ENCODE measurements around the gene PSMG3. TPM values are rescaled to one million over a fixed set of nuclear protein-coding genes. Genes with fewer than 3 reads are reported as not detected.

Gene PSMG3
- total RNA-seq, 1 experiment from 2014 or later: 33.3 TPM

GRCh38 chr7:1533547-1534329 is 36.1 kb downstream of the PSMG3 start:
- POLR2A ChIA-PET: interaction anchor here (0.9 kb wide), 1 partner anchor 24 kb away, joined by 3 read pairs; no protein-coding TSS in a partner anchor
- H3K4me3 Mint-ChIP-seq: no peak overlapping the region
- no peaks in the 10 kb centered on the region for H3K27me3 Mint-ChIP-seq (ENCODE audit: low read depth)

More at GRCh38 chr7:1533547-1534329, 36.1 kb downstream of the PSMG3 start:
- H3K9me3 Mint-ChIP-seq: no peaks in the 10 kb centered on the region
- CTCF ChIA-PET: interaction anchor here (1.2 to 2.4 kb wide), 3 partner anchors 14 to 29 kb away, joined by 4 to 9 read pairs (median 7); partner anchors contain the start of gene TMEM184A
- ATAC-seq (no peak), DNase-seq (ENCODE audit: low spot score) (no peak)
- no peak for TF ChIP-seq PRDM15 (CRISPR knock-in tag; IDR thresholded peaks at IDR 0.05)
- no peak for TF ChIP-seq HMGA2 (CRISPR knock-in tag; IDR thresholded peaks at IDR 0.05)
- no peak for TF ChIP-seq ZSCAN18 (CRISPR knock-in tag; IDR thresholded peaks at IDR 0.05)
- TF ChIP-seq NFYB (CRISPR knock-in tag; conservative IDR thresholded peaks at IDR 0.05; ENCODE audit: low read depth): no peak
- TF ChIP-seq AFF4 (CRISPR knock-in tag; IDR thresholded peaks at IDR 0.05; ENCODE audit: borderline replicate concordance): no peak
- no peak for TF ChIP-seq HMGXB4 (CRISPR knock-in tag; IDR thresholded peaks at IDR 0.05)
- no peak for TF ChIP-seq RELA (CRISPR knock-in tag; IDR thresholded peaks at IDR 0.05; ENCODE audit: borderline replicate concordance)
- no peak for TF ChIP-seq TP53 (CRISPR knock-in tag; IDR thresholded peaks at IDR 0.05)
- no peak for TF ChIP-seq SMAD4 (CRISPR knock-in tag; IDR thresholded peaks at IDR 0.05)
- no peak for TF ChIP-seq E2F4 (CRISPR knock-in tag; IDR thresholded peaks at IDR 0.05; ENCODE audit: borderline replicate concordance, low read depth)
- TF ChIP-seq ZNF263 (CRISPR knock-in tag; IDR thresholded peaks at IDR 0.05; ENCODE audit: low read depth): no peak
- no peak for TF ChIP-seq ETV6 (CRISPR knock-in tag; IDR thresholded peaks at IDR 0.05)
- H3K36me3 Mint-ChIP-seq: no peaks in the 10 kb centered on the region
- H3K27ac Mint-ChIP-seq: no peak overlapping the region; the same call in 1 of the 2 replicates
- H3K4me1 Mint-ChIP-seq: peaks cover 34% of the 10 kb centered on the region
